HG03159 (cell line): ENCODE measurements around the gene SOAT2.

ENCODE experiments used
- ATAC-seq: cut with Tn5 transposase; IDR thresholded peaks from one replicate; pipeline ENCODE4 v1.9.1; 2021; ENCODE audit warnings: mild to moderate bottlenecking, moderate library complexity; ENCODE audit not compliant: unreplicated experiment

Gene SOAT2

GRCh38 chr12:53102883-53103807 lies at the start of gene SOAT2:
SOAT2 (plus strand) TSS chr12:53103486; CDS start chr12:53103578, 92 bp downstream.
- ATAC-seq = no peak

GRCh38 chr12:53054112-53054878 lies 49.0 kb upstream of the SOAT2 start:
- ATAC-seq = peak; percentile 84

- no peak for ATAC-seq
Measured at GRCh38 chr12:53055471-53056266, 47.6 kb upstream of the SOAT2 start.

- ATAC-seq = no peak
Measured at GRCh38 chr12:53056296-53056695, 47.0 kb upstream of the SOAT2 start.

- no peak for ATAC-seq
Measured at GRCh38 chr12:53056901-53057300, 46.4 kb upstream of the SOAT2 start.

- no peak for ATAC-seq
Measured at GRCh38 chr12:53057816-53058500, 45.3 kb upstream of the SOAT2 start.

GRCh38 chr12:53058674-53059433 lies 44.4 kb upstream of the SOAT2 start:
- no peak for ATAC-seq

GRCh38 chr12:53059434-53060063 lies 43.7 kb upstream of the SOAT2 start:
- no peak for ATAC-seq

- no peak for ATAC-seq
Measured at GRCh38 chr12:53060064-53060720, 43.1 kb upstream of the SOAT2 start.

GRCh38 chr12:53060721-53061276 lies 42.5 kb upstream of the SOAT2 start:
- ATAC-seq = no peak

- ATAC-seq = no peak
Measured at GRCh38 chr12:53061404-53062010, 41.8 kb upstream of the SOAT2 start.

- ATAC-seq = no peak
Measured at GRCh38 chr12:53062011-53062961, 41.0 kb upstream of the SOAT2 start.

- no peak for ATAC-seq
Measured at GRCh38 chr12:53062977-53063707, 40.1 kb upstream of the SOAT2 start.

- ATAC-seq = no peak
Measured at GRCh38 chr12:53063708-53064612, 39.3 kb upstream of the SOAT2 start.
